Loucy (cell line): ENCODE measurements around the gene LINGO3.
"Not testable (repeated sequence)": the region's sequence is repeated elsewhere in the genome, so short reads cannot be mapped to it uniquely, and the experiment has no call there.

Experiments
- H2AFZ ChIP-seq: fragments of 200-600 bp; sonication (generic); 2 replicates; pipeline ENCODE4 v1.6.0; 2016; ENCODE audit warnings: antibody characterized with exemption, mild to moderate bottlenecking, low read length, moderate library complexity
- H3F3A ChIP-seq: fragments of 200-600 bp; 2 replicates; pipeline ENCODE4 v1.6.0; 2016; ENCODE audit warnings: antibody characterized with exemption, low read depth, mild to moderate bottlenecking
- H3K27me3 ChIP-seq: fragments of 200-600 bp; sonication (generic); 2 replicates; pipeline ENCODE4 v1.6.1; 2014; ENCODE audit warnings: low read length, mild to moderate bottlenecking; ENCODE audit not compliant: insufficient read depth, poor library complexity, severe bottlenecking
- H3K36me3 ChIP-seq: fragments of 200-600 bp; sonication (generic); 2 replicates; pipeline ENCODE4 v1.6.1; 2016; ENCODE audit warnings: low read length; ENCODE audit not compliant: insufficient read depth
- H3K4me1 ChIP-seq: fragments of 200-600 bp; sonication (generic); 2 replicates; pipeline ENCODE4 v1.5.1; 2014; ENCODE audit warnings: low read length, mild to moderate bottlenecking; ENCODE audit not compliant: insufficient read depth, poor library complexity, severe bottlenecking
- H3K4me2 ChIP-seq: fragments of 200-600 bp; sonication (generic); 2 replicates; pipeline ENCODE4 v1.6.0; 2014; ENCODE audit warnings: antibody characterized with exemption, low read length, low read depth, mild to moderate bottlenecking; ENCODE audit not compliant: poor library complexity, severe bottlenecking
- H3K4me3 ChIP-seq: fragments of 200-600 bp; sonication (generic); 2 replicates; pipeline ENCODE4 v1.5.1; 2014; ENCODE audit warnings: low read length, mild to moderate bottlenecking, mixed read lengths; ENCODE audit not compliant: poor library complexity, severe bottlenecking
- H3K79me2 ChIP-seq: fragments of 200-600 bp; sonication (generic); 2 replicates; pipeline ENCODE4 v1.6.1; 2014; ENCODE audit warnings: low read length; ENCODE audit not compliant: insufficient read depth
- H3K9ac ChIP-seq: fragments of 200-600 bp; sonication (generic); 2 replicates; pipeline ENCODE4 v1.6.0; 2014; ENCODE audit warnings: mild to moderate bottlenecking, low read depth, low read length, moderate library complexity; ENCODE audit not compliant: poor library complexity, severe bottlenecking
- H3K9me2 ChIP-seq: fragments of 200-600 bp; sonication (generic); replicated peaks from 2 replicates; pipeline ENCODE4 v1.6.1; 2016; ENCODE audit warnings: low read depth, low read length, mixed read lengths
- H3K9me3 ChIP-seq: fragments of 200-600 bp; sonication (generic); 2 replicates; pipeline ENCODE4 v1.6.1; 2014; ENCODE audit warnings: mild to moderate bottlenecking, antibody characterized with exemption, low read length, low read depth; ENCODE audit not compliant: insufficient read depth
- H4K20me1 ChIP-seq: fragments of 200-600 bp; sonication (generic); 2 replicates; pipeline ENCODE4 v1.6.0; 2014; ENCODE audit warnings: antibody characterized with exemption, low read length, mild to moderate bottlenecking; ENCODE audit not compliant: insufficient read depth, poor library complexity, severe bottlenecking
- EZH2phosphoT487 ChIP-seq: fragments of 200-600 bp; IDR thresholded peaks from 2 replicates; pipeline ENCODE4 v1.6.1; 2018; ENCODE audit warnings: antibody characterized with exemption, mild to moderate bottlenecking, moderate library complexity, borderline replicate concordance
- TF ChIP-seq, protein P1 (sequence below): fragments of 200-600 bp; sonication (generic); conservative IDR thresholded peaks from 2 replicates; pipeline ENCODE4 v1.5.1; 2014; ENCODE audit warnings: mild to moderate bottlenecking, antibody characterized with exemption, low read length

Gene LINGO3

DNA sequence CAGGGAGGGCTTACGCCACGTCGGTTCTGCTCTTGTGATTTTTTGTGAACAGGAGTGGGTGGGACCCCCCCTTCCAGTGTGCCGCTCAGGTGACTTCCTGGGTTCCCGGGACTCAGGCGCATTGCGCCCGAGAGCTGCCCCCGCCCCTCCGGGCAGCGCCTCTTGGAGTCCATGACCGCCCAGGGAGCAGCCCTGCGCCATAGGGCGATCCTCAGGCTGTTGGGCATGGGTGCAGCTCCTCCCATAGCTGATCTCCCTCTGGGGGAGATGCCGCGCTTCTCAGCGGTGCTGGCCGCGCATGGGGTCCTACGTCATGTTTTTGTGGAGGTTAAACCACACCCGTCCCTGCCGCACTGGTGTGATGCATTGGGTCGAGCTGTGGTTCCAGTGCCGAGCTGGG lies 44.2 kb upstream of the LINGO3 start:
- Histone ChIP-seq H3K4me3 (no peak overlapping the region), H2AFZ (no peak overlapping the region), H3F3A (no peaks in the 10 kb centered on the region)

DNA sequence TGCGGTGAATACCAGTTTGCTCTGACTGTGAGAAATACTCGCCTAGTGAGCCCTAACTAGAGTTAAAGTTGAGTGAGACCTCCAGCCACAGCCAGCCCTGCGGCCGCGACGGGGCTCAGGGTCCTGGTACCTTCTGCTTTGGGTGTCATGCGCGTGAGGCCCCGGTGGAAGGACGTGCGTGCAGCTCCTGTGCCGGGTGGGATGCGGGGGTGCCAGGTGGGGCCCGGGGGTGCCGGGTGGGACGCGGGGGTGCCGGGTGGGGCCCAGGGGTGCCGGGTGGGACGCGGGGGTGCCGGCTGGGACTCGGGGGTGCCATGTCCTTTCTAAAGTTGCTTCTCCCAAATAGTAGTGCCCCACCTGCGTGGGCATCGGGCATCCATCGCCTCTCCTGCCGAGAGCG lies 43.6 kb upstream of the LINGO3 start:
- TF ChIP-seq, protein P1, sequence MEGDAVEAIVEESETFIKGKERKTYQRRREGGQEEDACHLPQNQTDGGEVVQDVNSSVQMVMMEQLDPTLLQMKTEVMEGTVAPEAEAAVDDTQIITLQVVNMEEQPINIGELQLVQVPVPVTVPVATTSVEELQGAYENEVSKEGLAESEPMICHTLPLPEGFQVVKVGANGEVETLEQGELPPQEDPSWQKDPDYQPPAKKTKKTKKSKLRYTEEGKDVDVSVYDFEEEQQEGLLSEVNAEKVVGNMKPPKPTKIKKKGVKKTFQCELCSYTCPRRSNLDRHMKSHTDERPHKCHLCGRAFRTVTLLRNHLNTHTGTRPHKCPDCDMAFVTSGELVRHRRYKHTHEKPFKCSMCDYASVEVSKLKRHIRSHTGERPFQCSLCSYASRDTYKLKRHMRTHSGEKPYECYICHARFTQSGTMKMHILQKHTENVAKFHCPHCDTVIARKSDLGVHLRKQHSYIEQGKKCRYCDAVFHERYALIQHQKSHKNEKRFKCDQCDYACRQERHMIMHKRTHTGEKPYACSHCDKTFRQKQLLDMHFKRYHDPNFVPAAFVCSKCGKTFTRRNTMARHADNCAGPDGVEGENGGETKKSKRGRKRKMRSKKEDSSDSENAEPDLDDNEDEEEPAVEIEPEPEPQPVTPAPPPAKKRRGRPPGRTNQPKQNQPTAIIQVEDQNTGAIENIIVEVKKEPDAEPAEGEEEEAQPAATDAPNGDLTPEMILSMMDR, result no peak
- TF ChIP-seq EZH2phosphoT487, result no peak
- Histone ChIP-seq H2AFZ (no peak overlapping the region), H3K4me1 (no peaks in the 10 kb centered on the region), H4K20me1 (no peaks in the 10 kb centered on the region), H3K9me3 (no peaks in the 10 kb centered on the region), H3K4me2 (no peak overlapping the region), H3K36me3 (peaks cover 10% of the 10 kb centered on the region; the same call in 1 of the 2 replicates), H3K79me2 (no peaks in the 10 kb centered on the region), H3F3A (no peaks in the 10 kb centered on the region), H3K9me2 (no peaks in the 10 kb centered on the region), H3K27me3 (no peaks in the 10 kb centered on the region), H3K4me3 (no peak overlapping the region), H3K9ac (no peak overlapping the region)

More for the DNA sequence above, 44.2 kb upstream of the LINGO3 start:
- peaks cover 10% of the 10 kb centered on the region; the same call in 1 of the 2 replicates for H3K36me3 ChIP-seq
- H3K9me3 ChIP-seq, result no peaks in the 10 kb centered on the region
- H3K27me3 ChIP-seq, result no peaks in the 10 kb centered on the region
- H3K4me2 ChIP-seq, result no peak overlapping the region
- H4K20me1 ChIP-seq, result no peaks in the 10 kb centered on the region
- TF ChIP-seq, protein P1, result no peak
- TF ChIP-seq EZH2phosphoT487, result no peak
- H3K9me2 ChIP-seq, result no peaks in the 10 kb centered on the region
- no peak overlapping the region for H3K9ac ChIP-seq
- H3K4me1 ChIP-seq, result no peaks in the 10 kb centered on the region
- H3K79me2 ChIP-seq, result no peaks in the 10 kb centered on the region

DNA sequence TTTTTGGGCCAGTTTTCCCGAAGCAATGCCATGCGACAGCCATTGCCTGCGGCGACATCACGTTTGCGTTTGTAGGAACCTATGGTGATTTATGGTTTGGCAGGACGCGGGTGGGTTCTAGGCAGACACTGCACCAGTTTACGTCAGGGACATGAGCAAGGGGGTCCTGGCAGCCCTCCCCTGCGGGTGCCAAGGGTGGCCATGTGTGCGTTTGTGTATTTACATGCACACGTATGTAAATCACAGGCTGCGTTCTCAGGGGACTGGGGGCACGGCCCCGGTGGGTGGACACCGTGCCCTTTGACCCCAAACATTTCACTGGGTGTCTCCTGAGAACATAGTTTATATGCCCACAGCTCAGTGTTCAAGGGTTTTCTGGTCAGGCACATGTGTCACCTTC lies 42.7 kb upstream of the LINGO3 start:
- TF ChIP-seq, protein P1, result no peak
- no peak for TF ChIP-seq EZH2phosphoT487
- Histone ChIP-seq H3K4me1 (no peaks in the 10 kb centered on the region), H3F3A (no peaks in the 10 kb centered on the region), H2AFZ (no peak overlapping the region), H3K79me2 (no peaks in the 10 kb centered on the region), H3K4me3 (no peak overlapping the region), H3K36me3 (peaks cover 10% of the 10 kb centered on the region; the same call in 1 of the 2 replicates), H3K4me2 (no peak overlapping the region), H3K27me3 (no peaks in the 10 kb centered on the region), H4K20me1 (no peaks in the 10 kb centered on the region), H3K9me3 (no peaks in the 10 kb centered on the region), H3K9ac (no peak overlapping the region), H3K9me2 (no peaks in the 10 kb centered on the region)

DNA sequence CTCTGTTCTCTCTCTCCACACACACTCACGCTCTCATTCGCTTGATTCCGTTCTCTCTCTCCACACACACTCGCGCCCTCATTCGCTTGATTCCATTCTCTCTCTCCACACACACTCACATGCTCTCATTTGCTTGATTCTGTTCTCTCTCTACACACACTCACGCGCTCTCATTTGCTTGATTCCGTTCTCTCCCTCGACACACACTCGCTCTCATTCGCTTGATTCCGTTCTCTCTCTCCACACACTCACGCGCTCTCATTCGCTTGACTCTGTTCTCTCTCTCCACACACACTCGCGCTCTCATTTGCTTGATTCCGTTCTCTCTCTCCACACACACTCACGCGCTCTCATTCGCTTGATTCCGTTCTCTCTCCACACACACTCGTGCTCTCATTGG lies 41.9 kb upstream of the LINGO3 start:
- not testable (repeated sequence) for H4K20me1 ChIP-seq, H3F3A ChIP-seq, H3K9me2 ChIP-seq, H3K27me3 ChIP-seq, H2AFZ ChIP-seq, H3K4me2 ChIP-seq, H3K79me2 ChIP-seq, H3K4me1 ChIP-seq, H3K9me3 ChIP-seq, H3K4me3 ChIP-seq, H3K9ac ChIP-seq
- H3K36me3 ChIP-seq, result peaks cover 13% of the 10 kb centered on the region; the same call in 1 of the 2 replicates
